Keratinocyte (primary cell): ENCODE measurements around the gene NLGN1.

Experiments used
- EZH2 ChIP-seq: IDR thresholded peaks from one replicate; pipeline ENCODE4 v1.6.1; 2012; ENCODE audit warnings: inconsistent platforms, mild to moderate bottlenecking, low read length, moderate library complexity
- TF ChIP-seq, protein P1 (sequence below), 3 experiments: IDR thresholded peaks in 1 of 3; conservative IDR thresholded peaks in 1 of 3; optimal IDR thresholded peaks in 1 of 3; 2 replicates in 2 of 3; 3 replicates in 1 of 3; pipeline versions ENCODE3 to v1.5.1; 2011; ENCODE audit warnings: low read length in 3 of 3, mild to moderate bottlenecking in 3 of 3, moderate library complexity in 2 of 3, control low read depth in 1 of 3, inconsistent platforms in 1 of 3; ENCODE audit not compliant: insufficient read depth in 2 of 3; ENCODE audit errors: extremely low read depth in 1 of 3

DNA sequence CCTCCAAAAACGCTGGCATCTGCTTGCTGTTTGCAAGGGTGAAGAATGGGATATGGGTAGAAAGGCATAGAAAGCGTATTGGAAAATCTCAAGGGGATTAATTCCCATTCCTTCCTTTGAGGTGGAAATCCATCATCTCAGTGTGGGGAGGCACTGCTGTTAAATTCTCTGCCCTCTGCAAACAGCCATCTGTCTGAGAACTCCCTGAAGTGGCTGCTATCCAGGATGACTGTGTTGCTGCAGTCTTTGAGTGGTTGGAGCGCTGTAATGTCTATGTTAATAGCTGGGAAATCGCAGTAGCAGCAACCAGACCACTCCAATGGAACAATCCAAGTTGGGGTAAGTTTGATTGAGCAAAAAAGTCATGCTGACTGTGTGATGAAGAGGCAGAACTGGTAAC is 625.9 kb downstream of the NLGN1 start:
- TF ChIP-seq, protein P1, sequence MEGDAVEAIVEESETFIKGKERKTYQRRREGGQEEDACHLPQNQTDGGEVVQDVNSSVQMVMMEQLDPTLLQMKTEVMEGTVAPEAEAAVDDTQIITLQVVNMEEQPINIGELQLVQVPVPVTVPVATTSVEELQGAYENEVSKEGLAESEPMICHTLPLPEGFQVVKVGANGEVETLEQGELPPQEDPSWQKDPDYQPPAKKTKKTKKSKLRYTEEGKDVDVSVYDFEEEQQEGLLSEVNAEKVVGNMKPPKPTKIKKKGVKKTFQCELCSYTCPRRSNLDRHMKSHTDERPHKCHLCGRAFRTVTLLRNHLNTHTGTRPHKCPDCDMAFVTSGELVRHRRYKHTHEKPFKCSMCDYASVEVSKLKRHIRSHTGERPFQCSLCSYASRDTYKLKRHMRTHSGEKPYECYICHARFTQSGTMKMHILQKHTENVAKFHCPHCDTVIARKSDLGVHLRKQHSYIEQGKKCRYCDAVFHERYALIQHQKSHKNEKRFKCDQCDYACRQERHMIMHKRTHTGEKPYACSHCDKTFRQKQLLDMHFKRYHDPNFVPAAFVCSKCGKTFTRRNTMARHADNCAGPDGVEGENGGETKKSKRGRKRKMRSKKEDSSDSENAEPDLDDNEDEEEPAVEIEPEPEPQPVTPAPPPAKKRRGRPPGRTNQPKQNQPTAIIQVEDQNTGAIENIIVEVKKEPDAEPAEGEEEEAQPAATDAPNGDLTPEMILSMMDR (optimal IDR thresholded peaks at IDR 0.05 in 1 of 3, IDR thresholded peaks at IDR 0.05 in 1 of 3, conservative IDR thresholded peaks at IDR 0.05 in 1 of 3; ENCODE audit: extremely low read depth in 1 of 3, insufficient read depth in 2 of 3, low read length in 3 of 3): no peak
- no peak for TF ChIP-seq EZH2
